Measurements from ENCODE around the gene TSKS.

TSKS gene

DNA sequence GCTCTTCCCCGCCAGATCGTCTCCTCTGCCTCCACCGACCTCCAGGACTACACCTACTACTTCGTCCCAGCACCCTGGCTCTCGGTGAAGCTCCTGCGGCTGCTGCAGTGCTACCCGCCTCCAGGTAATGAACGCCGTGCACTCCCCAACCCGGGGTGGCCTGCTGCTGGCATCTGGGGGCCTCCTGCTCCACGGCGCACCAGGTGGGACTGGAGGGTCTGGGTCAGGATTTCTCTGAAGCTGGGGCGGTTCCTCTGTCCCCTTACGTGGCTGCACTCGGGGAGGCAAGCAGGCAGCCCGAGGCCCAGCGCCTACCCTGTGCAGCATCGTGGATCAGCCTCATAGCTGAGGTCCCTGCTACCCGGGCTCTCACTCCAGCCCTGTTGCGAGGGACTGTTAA lies 32.5 kb upstream of the TSKS start:
- TF ChIP-seq, protein P1, sequence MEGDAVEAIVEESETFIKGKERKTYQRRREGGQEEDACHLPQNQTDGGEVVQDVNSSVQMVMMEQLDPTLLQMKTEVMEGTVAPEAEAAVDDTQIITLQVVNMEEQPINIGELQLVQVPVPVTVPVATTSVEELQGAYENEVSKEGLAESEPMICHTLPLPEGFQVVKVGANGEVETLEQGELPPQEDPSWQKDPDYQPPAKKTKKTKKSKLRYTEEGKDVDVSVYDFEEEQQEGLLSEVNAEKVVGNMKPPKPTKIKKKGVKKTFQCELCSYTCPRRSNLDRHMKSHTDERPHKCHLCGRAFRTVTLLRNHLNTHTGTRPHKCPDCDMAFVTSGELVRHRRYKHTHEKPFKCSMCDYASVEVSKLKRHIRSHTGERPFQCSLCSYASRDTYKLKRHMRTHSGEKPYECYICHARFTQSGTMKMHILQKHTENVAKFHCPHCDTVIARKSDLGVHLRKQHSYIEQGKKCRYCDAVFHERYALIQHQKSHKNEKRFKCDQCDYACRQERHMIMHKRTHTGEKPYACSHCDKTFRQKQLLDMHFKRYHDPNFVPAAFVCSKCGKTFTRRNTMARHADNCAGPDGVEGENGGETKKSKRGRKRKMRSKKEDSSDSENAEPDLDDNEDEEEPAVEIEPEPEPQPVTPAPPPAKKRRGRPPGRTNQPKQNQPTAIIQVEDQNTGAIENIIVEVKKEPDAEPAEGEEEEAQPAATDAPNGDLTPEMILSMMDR (IDR thresholded peaks at IDR 0.05; ENCODE audit: borderline replicate concordance, control extremely low read depth, extremely low read depth, insufficient read depth, missing control alignments), result no peak
- in situ Hi-C loops (cut with MboI; ENCODE audit: low sequenced_read_pairs, unreplicated experiment), result no loop called here
- no peak for DNase-seq (ENCODE audit: low spot score)

DNA sequence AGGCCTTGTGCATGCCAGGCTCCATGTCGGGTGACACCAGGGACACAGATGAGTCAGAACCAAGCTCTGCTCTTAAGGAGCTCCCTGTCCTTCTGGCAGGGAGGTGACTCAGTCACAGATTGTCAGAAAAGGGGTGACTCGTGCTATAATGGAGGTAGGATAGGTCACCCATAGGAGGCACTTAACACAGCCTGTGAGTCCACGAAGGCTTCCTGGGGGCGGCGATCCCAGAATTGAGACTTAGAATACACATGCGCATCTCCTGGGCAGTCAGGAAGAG lies 30.4 kb upstream of the TSKS start:
- in situ Hi-C loops (cut with MboI; ENCODE audit: low sequenced_read_pairs, unreplicated experiment), result no loop called here
- TF ChIP-seq, protein P1 (IDR thresholded peaks at IDR 0.05; ENCODE audit: borderline replicate concordance, control extremely low read depth, extremely low read depth, insufficient read depth, missing control alignments), result no peak
- no peak for DNase-seq (ENCODE audit: low spot score)

DNA sequence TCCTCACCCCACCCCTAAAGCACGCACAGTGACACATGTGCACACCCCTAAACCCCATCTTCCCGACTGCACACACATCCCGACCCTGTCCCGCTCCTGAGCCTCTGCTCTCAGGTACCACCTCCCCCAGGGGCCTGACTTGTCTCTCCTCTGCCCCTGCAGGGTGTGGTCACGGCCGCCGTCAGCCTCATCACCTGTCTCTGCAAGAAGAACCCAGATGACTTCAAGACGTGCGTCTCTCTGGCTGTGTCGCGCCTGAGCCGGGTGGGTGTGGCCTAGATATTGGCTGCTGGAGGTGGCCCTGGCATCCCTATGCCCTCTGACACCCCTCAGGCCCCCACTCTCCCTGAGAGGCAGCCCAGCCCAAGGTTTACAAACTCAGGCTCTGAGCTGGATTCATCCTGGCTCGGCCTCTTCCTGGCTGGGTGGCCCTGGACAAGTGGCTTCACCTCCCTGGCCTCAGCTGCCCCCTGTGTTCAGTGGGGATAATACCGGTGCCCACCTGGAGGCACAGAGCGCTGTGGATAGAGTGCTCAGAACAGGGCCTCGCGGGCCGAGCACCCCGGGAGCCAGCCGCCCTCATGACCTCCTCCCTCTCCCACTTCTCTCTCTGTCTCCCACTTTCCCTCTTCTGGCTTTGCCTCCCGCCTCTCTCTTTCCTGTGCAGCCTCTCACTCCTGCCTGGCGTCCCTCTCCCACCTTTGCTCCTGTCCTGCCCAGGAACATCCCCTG lies 29.9 kb upstream of the TSKS start:
- TF ChIP-seq, protein P1 (IDR thresholded peaks at IDR 0.05; ENCODE audit: borderline replicate concordance, control extremely low read depth, extremely low read depth, insufficient read depth, missing control alignments), result no peak
- in situ Hi-C loops (cut with MboI; ENCODE audit: low sequenced_read_pairs, unreplicated experiment), result no loop called here
- no peak for DNase-seq (ENCODE audit: low spot score)

DNA sequence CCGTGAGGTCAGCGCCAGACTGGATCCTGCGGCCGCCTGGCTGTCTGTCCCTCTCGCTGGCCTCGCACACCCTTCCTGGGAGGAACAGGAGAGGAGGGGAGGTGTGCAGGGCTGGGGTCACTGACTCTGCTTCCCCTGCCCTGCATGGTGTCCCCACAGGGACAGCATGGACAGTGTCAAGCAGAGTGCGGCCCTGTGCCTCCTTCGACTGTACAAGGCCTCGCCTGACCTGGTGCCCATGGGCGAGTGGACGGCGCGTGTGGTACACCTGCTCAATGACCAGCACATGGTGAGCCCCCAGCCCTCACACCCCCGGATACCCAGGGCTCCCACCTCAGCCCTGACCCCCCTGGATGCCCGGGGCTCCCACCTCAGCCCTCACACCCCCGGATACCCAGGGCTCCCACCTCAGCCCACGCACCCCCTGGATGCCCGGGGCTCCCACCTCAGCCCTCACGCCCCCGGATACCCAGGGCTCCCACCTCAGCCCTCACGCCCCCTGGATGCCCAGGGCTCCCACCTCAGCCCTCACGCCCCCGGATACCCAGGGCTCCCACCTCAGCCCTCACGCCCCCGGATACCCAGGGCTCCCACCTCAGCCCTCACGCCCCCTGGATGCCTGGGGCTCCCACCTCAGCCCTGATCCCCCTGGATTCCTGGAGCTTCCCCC lies 28.8 kb upstream of the TSKS start:
- in situ Hi-C loops (cut with MboI; ENCODE audit: low sequenced_read_pairs, unreplicated experiment), result no loop called here
- TF ChIP-seq, protein P1 (IDR thresholded peaks at IDR 0.05; ENCODE audit: borderline replicate concordance, control extremely low read depth, extremely low read depth, insufficient read depth, missing control alignments), result no peak
- DNase-seq (ENCODE audit: low spot score), result no peak

DNA sequence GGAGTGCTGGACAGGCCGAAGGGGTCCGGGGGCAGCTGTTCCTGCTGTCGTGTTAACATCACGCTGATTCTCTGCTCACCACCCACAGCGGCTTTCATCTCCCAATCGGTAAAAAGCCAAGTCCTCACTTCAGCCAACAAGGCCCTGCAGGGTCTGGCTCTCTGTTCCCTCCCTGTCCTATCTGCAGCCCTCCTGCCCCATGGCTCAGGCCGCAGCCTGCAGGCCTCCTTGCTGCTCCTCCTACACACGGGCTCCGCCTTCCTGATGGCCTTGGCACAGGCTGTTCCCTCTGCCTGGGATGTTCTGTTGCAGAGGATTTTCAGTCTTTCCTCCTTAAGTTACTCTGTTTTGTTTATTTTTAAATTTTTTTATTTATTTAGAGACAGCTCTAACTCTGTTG lies 27.8 kb upstream of the TSKS start:
- TF ChIP-seq, protein P1 (IDR thresholded peaks at IDR 0.05; ENCODE audit: borderline replicate concordance, control extremely low read depth, extremely low read depth, insufficient read depth, missing control alignments), result no peak
- DNase-seq (ENCODE audit: low spot score), result no peak
- in situ Hi-C loops (cut with MboI; ENCODE audit: low sequenced_read_pairs, unreplicated experiment), result no loop called here

DNA sequence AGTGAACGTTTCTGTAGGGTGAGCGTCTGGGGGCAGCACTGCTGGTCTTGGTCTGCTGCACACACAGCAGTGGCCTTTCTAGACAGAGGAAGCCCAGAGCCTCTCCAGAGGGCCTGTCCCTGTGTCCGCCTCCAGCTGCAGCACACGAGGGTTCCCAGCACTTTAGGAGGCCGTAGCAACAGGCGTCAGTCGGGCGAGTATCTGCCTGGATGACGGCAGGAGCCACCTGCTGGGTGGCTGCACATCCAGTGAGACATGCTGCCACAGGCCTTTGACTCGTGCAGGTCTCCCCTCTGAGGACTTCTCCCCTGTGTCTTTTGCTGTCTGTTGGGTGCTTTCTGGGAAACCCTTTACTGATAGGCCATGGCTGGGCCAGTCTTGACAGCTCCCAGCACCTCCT lies 25.8 kb upstream of the TSKS start:
- in situ Hi-C loops (cut with MboI; ENCODE audit: low sequenced_read_pairs, unreplicated experiment), result no loop called here
- TF ChIP-seq, protein P1 (IDR thresholded peaks at IDR 0.05; ENCODE audit: borderline replicate concordance, control extremely low read depth, extremely low read depth, insufficient read depth, missing control alignments), result no peak
- no peak for DNase-seq (ENCODE audit: low spot score)
